Gastroesophageal sphincter (tissue), 4 donors: Measurements from ENCODE around the gene CTDSP1. TPM values are rescaled to one million over a fixed set of nuclear protein-coding genes. Genes with fewer than 3 reads are reported as not detected.

Source experiments
- ATAC-seq: fragments of 150-250 bp; one replicate; pipeline ENCODE4 v1.9.1; 2016; ENCODE audit warnings: mild to moderate bottlenecking, moderate library complexity
- H3K27ac ChIP-seq, 4 donors: fragments of 200-600 bp; sonication (generic) in 3 of 4; 1 replicate in 3 of 4; 2 replicates in 1 of 4; pipeline ENCODE4 v1.5.1; 2016 to 2019
- H3K27me3 ChIP-seq: fragments of 200-600 bp; sonication (generic); one replicate; pipeline ENCODE4 v1.5.1; 2019
- H3K36me3 ChIP-seq, 2 donors: fragments of 200-600 bp; sonication (generic); one replicate each; pipeline ENCODE4 v1.5.1; 2019; ENCODE audit warnings: control low read depth in 1 of 2
- H3K4me1 ChIP-seq, 3 donors: fragments of 200-600 bp; sonication (generic); 1 replicate in 2 of 3; 2 replicates in 1 of 3; pipeline ENCODE4 v1.5.1; 2016 to 2019; ENCODE audit warnings: control low read depth in 2 of 3
- H3K4me3 ChIP-seq, 2 donors: fragments of 200-600 bp; sonication (generic); one replicate each; pipeline ENCODE4 v1.5.1; 2019; ENCODE audit warnings: mild to moderate bottlenecking in 1 of 2, moderate library complexity in 1 of 2
- H3K9me3 ChIP-seq, 3 donors: fragments of 200-600 bp; sonication (generic); one replicate each; pipeline ENCODE4 v1.5.1; 2017 to 2019; ENCODE audit warnings: control low read depth in 2 of 3
- CTCF ChIP-seq, 4 experiments: fragments of 200-600 bp in 2 of 4; fragments of 450-650 bp in 2 of 4; sonication (generic) in 1 of 4; IDR thresholded peaks; one replicate each; pipeline ENCODE4 v1.5.1; 2017 to 2019; ENCODE audit warnings: antibody characterized with exemption in 4 of 4, mild to moderate bottlenecking in 2 of 4, moderate library complexity in 2 of 4
- EP300 ChIP-seq: sonication (generic); formaldehyde crosslinking; IDR thresholded peaks from one replicate; pipeline ENCODE4 v1.6.1; 2017; ENCODE audit warnings: antibody characterized with exemption, mild to moderate bottlenecking
- POLR2A ChIP-seq, 2 donors: fragments of 450-650 bp; IDR thresholded peaks; one replicate each; pipeline ENCODE4 v1.6.1; 2017; ENCODE audit warnings: antibody characterized with exemption in 2 of 2, mild to moderate bottlenecking in 2 of 2, moderate library complexity in 1 of 2
- POLR2AphosphoS5 ChIP-seq: sonication (generic); formaldehyde crosslinking; IDR thresholded peaks from one replicate; pipeline ENCODE4 v1.6.1; 2017; ENCODE audit warnings: antibody characterized with exemption
- WGBS, 2 donors: methylation state at CpG; one replicate each; pipeline ENCODE4 v1.1.5; 2018; ENCODE audit warnings: low coverage in 1 of 2; 5-methylcytosine and 5-hydroxymethylcytosine counted together
- total RNA-seq, 4 donors: library from RNA; depleted of rRNA; stranded (reverse); fragments of >200 nt; gene quantifications; one replicate each; pipeline ENCODE4 v1.1.0, GENCODE V29; 2016

CTDSP1 gene
- total RNA-seq, 4 donors from 2014 or later: 121 to 159 (median 136) TPM

- Histone ChIP-seq H3K27ac (no peak overlapping the region), H3K4me3 (no peak overlapping the region), H3K36me3 (no peaks in the 10 kb centered on the region), H3K27me3 (no peaks in the 10 kb centered on the region), H3K4me1 (no peaks in the 10 kb centered on the region), H3K9me3 (no peaks in the 10 kb centered on the region)
- WGBS, 2 donors: 100% methylated on average over 5 of the region's 8 CpGs; no CpG with 5 or more reads in 1 of the 2 donors
- TF ChIP-seq POLR2A (IDR thresholded peaks at IDR 0.05): no peak
- TF ChIP-seq CTCF (IDR thresholded peaks at IDR 0.05): no peak
- ATAC-seq: no peak
Measured at GRCh38 chr2:218432676-218433365, 33.2 kb downstream of the CTDSP1 start.

- Histone ChIP-seq H3K27me3 (no peaks in the 10 kb centered on the region), H3K9me3 (no peaks in the 10 kb centered on the region), H3K36me3 (no peaks in the 10 kb centered on the region), H3K27ac (no peak overlapping the region), H3K4me3 (no peak overlapping the region), H3K4me1 (peaks cover 0 to 10% (median 0%) of the 10 kb centered on the region in 3 donors)
- TF ChIP-seq EP300 (no peak), CTCF (IDR thresholded peaks at IDR 0.05) (no peak), POLR2AphosphoS5 (no peak), POLR2A (IDR thresholded peaks at IDR 0.05) (no peak)
- WGBS, 2 donors: 95% methylated on average over 5 of the region's 9 CpGs; no CpG with 5 or more reads in 1 of the 2 donors
- no peak for ATAC-seq
Measured at GRCh38 chr2:218434456-218434855, 34.8 kb downstream of the CTDSP1 start.

GRCh38 chr2:218435003-218435982 is 35.6 kb downstream of the CTDSP1 start:
- H3K9me3 ChIP-seq: no peaks in the 10 kb centered on the region
- no peak for ATAC-seq
- no peaks in the 10 kb centered on the region for H3K27me3 ChIP-seq
- no peak overlapping the region for H3K27ac ChIP-seq
- WGBS, 2 donors: 87 to 96% methylated on average over 3 to 4 of the region's 11 CpGs
- H3K4me1 ChIP-seq: peaks cover 0 to 10% (median 0%) of the 10 kb centered on the region in 3 donors
- H3K4me3 ChIP-seq: no peak overlapping the region
- no peak for TF ChIP-seq CTCF (IDR thresholded peaks at IDR 0.05)
- TF ChIP-seq POLR2A (IDR thresholded peaks at IDR 0.05): no peak
- no peak for TF ChIP-seq EP300
- no peak for TF ChIP-seq POLR2AphosphoS5
- H3K36me3 ChIP-seq: no peaks in the 10 kb centered on the region

GRCh38 chr2:218436992-218437391 is 37.3 kb downstream of the CTDSP1 start:
- no CpG with 5 or more reads among the region's 5 CpGs for WGBS, 2 donors
- Histone ChIP-seq H3K27me3 (no peaks in the 10 kb centered on the region), H3K36me3 (no peaks in the 10 kb centered on the region), H3K9me3 (no peaks in the 10 kb centered on the region), H3K27ac (no peak overlapping the region), H3K4me1 (peaks cover 0 to 10% (median 0%) of the 10 kb centered on the region in 3 donors), H3K4me3 (no peak overlapping the region)
- TF ChIP-seq EP300 (no peak), POLR2A (IDR thresholded peaks at IDR 0.05) (no peak), POLR2AphosphoS5 (no peak), CTCF (IDR thresholded peaks at IDR 0.05) (no peak)
- ATAC-seq: no peak
